ENCODE results near the gene PTGR3. TPM values are rescaled to one million over a fixed set of nuclear protein-coding genes. Genes with fewer than 3 reads are reported as not detected.

PTGR3 gene
- total RNA-seq, 1 experiment from 2014 or later = 13.8 TPM

- TF ChIP-seq ZNF219 (CRISPR knock-in tag; IDR thresholded peaks at IDR 0.05; ENCODE audit: borderline replicate concordance) (no peak), TP53 (CRISPR knock-in tag; IDR thresholded peaks at IDR 0.05) (no peak), CREB1 (CRISPR knock-in tag; IDR thresholded peaks at IDR 0.05) (no peak), OVOL2 (CRISPR knock-in tag; IDR thresholded peaks at IDR 0.05; ENCODE audit: borderline replicate concordance) (no peak), CTCF (IDR thresholded peaks at IDR 0.05) (no peak), NR2C2 (CRISPR knock-in tag; IDR thresholded peaks at IDR 0.05) (no peak), ARID4B (CRISPR knock-in tag; IDR thresholded peaks at IDR 0.05; ENCODE audit: borderline replicate concordance) (no peak), IRF2 (CRISPR knock-in tag; IDR thresholded peaks at IDR 0.05; ENCODE audit: borderline replicate concordance, low read depth) (no peak), ZNF396 (CRISPR knock-in tag; IDR thresholded peaks at IDR 0.05; ENCODE audit: borderline replicate concordance) (no peak), NFE2L1 (CRISPR knock-in tag; IDR thresholded peaks at IDR 0.05) (no peak), E2F5 (CRISPR knock-in tag; IDR thresholded peaks at IDR 0.05) (no peak), GRHL2 (CRISPR knock-in tag; IDR thresholded peaks at IDR 0.05; ENCODE audit: insufficient replicate concordance, severe bottlenecking) (no peak), PRRX2 (CRISPR knock-in tag; IDR thresholded peaks at IDR 0.05) (no peak)
- Mint-ChIP-seq H3K36me3 (no peaks in the 10 kb centered on the region), H3K4me1 (no peaks in the 10 kb centered on the region), H3K27me3 (ENCODE audit: low read depth) (no peaks in the 10 kb centered on the region), H3K4me3 (no peak overlapping the region), H3K27ac (no peak overlapping the region), H3K9me3 (no peaks in the 10 kb centered on the region)
- ChIA-PET CTCF (no interaction called here), POLR2A (no interaction called here)
- DNase-seq (ENCODE audit: low spot score) = no peak
- no peak for ATAC-seq
These were observed 43.2 kb upstream of the PTGR3 start for GRCh38 chr18:75252136-75252535.

GRCh38 chr18:75251466-75251865, 42.5 kb upstream of the PTGR3 start:
- ChIA-PET POLR2A (no interaction called here), CTCF (no interaction called here)
- H3K27me3 Mint-ChIP-seq (ENCODE audit: low read depth) = no peaks in the 10 kb centered on the region
- ATAC-seq = no peak
- no peaks in the 10 kb centered on the region for H3K9me3 Mint-ChIP-seq
- no peaks in the 10 kb centered on the region for H3K36me3 Mint-ChIP-seq
- no peaks in the 10 kb centered on the region for H3K4me1 Mint-ChIP-seq
- no peak overlapping the region for H3K4me3 Mint-ChIP-seq
- no peak for DNase-seq (ENCODE audit: low spot score)
- no peak overlapping the region for H3K27ac Mint-ChIP-seq
- no peak for TF ChIP-seq SMAD3 (CRISPR knock-in tag; IDR thresholded peaks at IDR 0.05; ENCODE audit: borderline replicate concordance)
- no peak for TF ChIP-seq E2F1 (CRISPR knock-in tag; IDR thresholded peaks at IDR 0.05)
- no peak for TF ChIP-seq ZNF121 (CRISPR knock-in tag; IDR thresholded peaks at IDR 0.05)
- TF ChIP-seq PRRX2 (CRISPR knock-in tag; IDR thresholded peaks at IDR 0.05) = no peak
- TF ChIP-seq E2F4 (CRISPR knock-in tag; IDR thresholded peaks at IDR 0.05; ENCODE audit: borderline replicate concordance, low read depth) = no peak
- TF ChIP-seq SOX15 (CRISPR knock-in tag; IDR thresholded peaks at IDR 0.05) = no peak
- TF ChIP-seq CBFB (CRISPR knock-in tag; IDR thresholded peaks at IDR 0.05; ENCODE audit: low read depth) = no peak
- no peak for TF ChIP-seq ZNF317 (CRISPR knock-in tag; IDR thresholded peaks at IDR 0.05; ENCODE audit: borderline replicate concordance, low read depth)
- no peak for TF ChIP-seq PRDM15 (CRISPR knock-in tag; IDR thresholded peaks at IDR 0.05)
- TF ChIP-seq HMGXB4 (CRISPR knock-in tag; IDR thresholded peaks at IDR 0.05) = no peak

Data from WTC11 (cell line).